HG03097 (cell line): ENCODE measurements around the gene PDE4D.

Experiments used
- ATAC-seq: cut with Tn5 transposase; IDR thresholded peaks from one replicate; pipeline ENCODE4 v1.9.1; 2021; ENCODE audit not compliant: unreplicated experiment, low FRiP score

The PDE4D gene

GRCh38 chr5:59354811-59355210, 538.7 kb downstream of the PDE4D start:
- no peak for ATAC-seq

GRCh38 chr5:59354274-59354673, 539.3 kb downstream of the PDE4D start:
- no peak for ATAC-seq

- no peak for ATAC-seq
These were observed 542.3 kb downstream of the PDE4D start for GRCh38 chr5:59351076-59351794.

GRCh38 chr5:59348189-59348588, 545.3 kb downstream of the PDE4D start:
- no peak for ATAC-seq

- ATAC-seq = no peak
These were observed 546.5 kb downstream of the PDE4D start for GRCh38 chr5:59346982-59347381.

- ATAC-seq = no peak
These were observed 547.0 kb downstream of the PDE4D start for GRCh38 chr5:59346514-59346913.

GRCh38 chr5:59342181-59342580, 551.3 kb downstream of the PDE4D start:
- no peak for ATAC-seq

GRCh38 chr5:59341760-59342159, 551.8 kb downstream of the PDE4D start:
- no peak for ATAC-seq

- no peak for ATAC-seq
These were observed 552.4 kb downstream of the PDE4D start for GRCh38 chr5:59341155-59341554.

- ATAC-seq = no peak
These were observed 552.9 kb downstream of the PDE4D start for GRCh38 chr5:59340637-59341036.

GRCh38 chr5:59337240-59337639, 556.3 kb downstream of the PDE4D start:
- ATAC-seq = no peak

- ATAC-seq = no peak
These were observed 558.0 kb downstream of the PDE4D start for GRCh38 chr5:59335544-59335943.

- no peak for ATAC-seq
These were observed 560.1 kb downstream of the PDE4D start for GRCh38 chr5:59333416-59333815.

- ATAC-seq = no peak
These were observed 561.1 kb downstream of the PDE4D start for GRCh38 chr5:59332236-59332973.

- no peak for ATAC-seq
These were observed 562.8 kb downstream of the PDE4D start for GRCh38 chr5:59330680-59331079.

GRCh38 chr5:59328709-59329296, 564.7 kb downstream of the PDE4D start:
- no peak for ATAC-seq

GRCh38 chr5:59327191-59327980, 566.1 kb downstream of the PDE4D start:
- ATAC-seq = no peak

GRCh38 chr5:59326596-59326995, 566.9 kb downstream of the PDE4D start:
- no peak for ATAC-seq

- ATAC-seq = no peak
These were observed 568.5 kb downstream of the PDE4D start for GRCh38 chr5:59325070-59325469.

GRCh38 chr5:59322894-59323293, 570.6 kb downstream of the PDE4D start:
- ATAC-seq = no peak

- ATAC-seq = no peak
These were observed 571.5 kb downstream of the PDE4D start for GRCh38 chr5:59322058-59322457.
